ENCODE results near the gene HSPA4L.

Gene HSPA4L

DNA sequence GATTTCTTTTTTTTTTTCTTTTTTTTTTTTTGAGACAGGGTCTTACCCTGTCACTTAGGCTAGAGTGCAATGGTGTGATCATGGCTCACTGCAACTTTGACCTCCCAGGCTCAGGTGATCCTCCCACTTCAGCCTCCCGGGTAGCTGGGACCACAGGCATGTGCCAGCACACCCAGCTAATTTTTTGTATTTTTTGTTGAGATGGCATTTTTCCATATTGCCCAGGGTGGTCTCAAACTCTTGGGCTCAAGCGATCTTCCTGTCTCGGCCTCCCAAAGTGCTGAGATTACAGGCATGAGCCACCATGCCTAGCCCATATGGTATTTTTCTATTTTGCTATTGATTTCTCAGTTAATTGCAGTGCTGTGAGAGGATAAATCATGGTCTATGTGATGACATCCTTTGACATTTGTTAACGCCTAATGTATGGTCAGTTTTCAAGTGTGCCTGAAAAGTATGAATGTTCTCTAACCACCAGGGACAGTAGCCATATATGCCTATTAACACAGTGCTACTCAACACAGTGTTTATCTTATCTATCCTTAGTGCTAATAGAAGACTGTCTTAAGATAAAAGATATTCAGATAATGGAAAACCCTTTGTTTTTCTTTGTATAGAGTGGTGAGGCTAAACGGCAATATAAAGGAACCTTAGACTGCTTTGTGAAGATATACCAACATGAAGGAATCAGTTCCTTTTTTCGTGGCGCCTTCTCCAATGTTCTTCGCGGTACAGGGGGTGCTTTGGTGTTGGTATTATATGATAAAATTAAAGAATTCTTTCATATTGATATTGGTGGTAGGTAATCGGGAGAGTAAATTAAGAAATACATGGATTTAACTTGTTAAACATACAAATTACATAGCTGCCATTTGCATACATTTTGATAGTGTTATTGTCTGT is 9.1 kb upstream of the HSPA4L start:
- H3K27me3 ChIP-seq (replicated peaks; ENCODE audit: control insufficient read depth, insufficient read depth, low read length), result no peaks in the 10 kb centered on the region
- H3K9me3 ChIP-seq (ENCODE audit: control insufficient read depth, low read length), result no peaks in the 10 kb centered on the region
- DNase-seq (ENCODE audit: low read depth), result no peak
- H3K4me3 ChIP-seq (ENCODE audit: low read length), result no peak overlapping the region
- H3K4me1 ChIP-seq (ENCODE audit: control insufficient read depth, insufficient read depth, low read length), result no peaks in the 10 kb centered on the region
- H3K36me3 ChIP-seq (ENCODE audit: control insufficient read depth, insufficient read depth, low read length, severe bottlenecking), result no peaks in the 10 kb centered on the region
- H3K9ac ChIP-seq (ENCODE audit: low read length), result no peak overlapping the region

DNA sequence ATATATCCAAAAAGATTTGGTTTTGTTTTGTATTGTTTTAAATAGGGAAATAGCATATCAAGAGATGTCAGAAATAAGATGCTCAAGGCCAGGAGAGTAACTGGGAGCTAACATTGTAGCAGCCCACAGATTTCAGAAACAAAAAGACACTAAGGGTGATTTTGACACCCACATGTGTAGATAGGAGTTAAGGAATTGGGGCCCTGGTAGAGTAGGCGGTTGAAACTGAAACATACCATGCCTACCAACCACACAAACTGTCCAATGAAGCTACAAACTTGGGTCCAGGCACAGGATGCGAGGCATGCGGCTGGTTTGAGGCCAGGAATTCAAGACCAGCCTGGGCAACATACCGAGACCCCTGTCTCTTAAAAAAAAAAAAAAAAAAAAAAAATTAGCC is 6.3 kb upstream of the HSPA4L start:
- H3K36me3 ChIP-seq (ENCODE audit: control insufficient read depth, insufficient read depth, low read length, severe bottlenecking), result no peaks in the 10 kb centered on the region
- no peak overlapping the region for H3K4me3 ChIP-seq (ENCODE audit: low read length)
- H3K27me3 ChIP-seq (replicated peaks; ENCODE audit: control insufficient read depth, insufficient read depth, low read length), result no peaks in the 10 kb centered on the region
- no peaks in the 10 kb centered on the region for H3K4me1 ChIP-seq (ENCODE audit: control insufficient read depth, insufficient read depth, low read length)
- H3K9me3 ChIP-seq (ENCODE audit: control insufficient read depth, low read length), result no peaks in the 10 kb centered on the region
- no peak overlapping the region for H3K9ac ChIP-seq (ENCODE audit: low read length)
- no peak for DNase-seq (ENCODE audit: low read depth)

DNA sequence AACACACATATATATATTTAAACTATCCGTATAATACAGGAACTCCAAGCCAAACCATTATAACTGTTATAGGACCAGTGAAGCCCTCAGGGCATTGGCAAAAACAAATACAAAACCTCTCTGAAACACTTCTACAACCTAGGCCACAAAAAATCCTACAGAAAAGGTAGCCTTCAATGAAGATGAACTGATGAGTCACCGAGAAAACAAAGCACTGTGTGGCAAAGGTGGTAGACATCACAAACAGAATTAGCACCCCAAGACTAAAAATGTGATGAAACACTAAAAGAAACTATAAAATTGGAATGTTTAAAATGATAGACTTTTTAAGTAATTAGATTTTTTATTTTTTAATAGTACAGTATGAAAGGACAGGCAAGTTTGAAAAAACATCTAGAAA is 5.5 kb upstream of the HSPA4L start:
- Histone ChIP-seq H3K27me3 (replicated peaks; ENCODE audit: control insufficient read depth, insufficient read depth, low read length) (no peaks in the 10 kb centered on the region), H3K9ac (ENCODE audit: low read length) (no peak overlapping the region), H3K9me3 (ENCODE audit: control insufficient read depth, low read length) (no peaks in the 10 kb centered on the region), H3K4me1 (ENCODE audit: control insufficient read depth, insufficient read depth, low read length) (no peaks in the 10 kb centered on the region), H3K4me3 (ENCODE audit: low read length) (no peak overlapping the region), H3K36me3 (ENCODE audit: control insufficient read depth, insufficient read depth, low read length, severe bottlenecking) (no peaks in the 10 kb centered on the region)
- no peak for DNase-seq (ENCODE audit: low read depth)

DNA sequence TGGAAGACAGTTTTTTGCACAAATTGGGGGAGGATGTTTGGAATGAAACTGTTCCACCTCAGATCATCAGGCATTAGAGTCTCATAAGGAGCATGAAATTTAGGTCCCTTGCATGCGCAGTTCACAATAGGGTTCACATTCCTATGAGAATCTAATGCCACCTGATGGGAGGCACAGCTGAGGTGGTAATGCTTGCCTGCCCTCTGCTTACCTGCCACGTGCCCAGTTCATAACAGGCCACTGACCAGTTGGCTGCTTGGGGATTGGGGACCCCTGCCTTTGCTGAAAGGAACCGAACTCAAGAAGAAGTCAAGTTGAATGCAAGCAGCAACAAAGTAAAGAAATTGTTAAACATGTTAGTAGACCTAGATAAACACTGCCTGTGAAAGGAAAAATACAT is 4.6 kb upstream of the HSPA4L start:
- Histone ChIP-seq H3K36me3 (ENCODE audit: control insufficient read depth, insufficient read depth, low read length, severe bottlenecking) (no peaks in the 10 kb centered on the region), H3K9ac (ENCODE audit: low read length) (no peak overlapping the region), H3K4me1 (ENCODE audit: control insufficient read depth, insufficient read depth, low read length) (no peaks in the 10 kb centered on the region), H3K27me3 (replicated peaks; ENCODE audit: control insufficient read depth, insufficient read depth, low read length) (no peaks in the 10 kb centered on the region), H3K9me3 (ENCODE audit: control insufficient read depth, low read length) (no peaks in the 10 kb centered on the region), H3K4me3 (ENCODE audit: low read length) (no peak overlapping the region)
- no peak for DNase-seq (ENCODE audit: low read depth)

GRCh38 chr4:127778102-127778501 is 4.0 kb upstream of the HSPA4L start:
- no peak for DNase-seq (ENCODE audit: low read depth)
- Histone ChIP-seq H3K4me3 (ENCODE audit: low read length) (no peak overlapping the region), H3K27me3 (replicated peaks; ENCODE audit: control insufficient read depth, insufficient read depth, low read length) (no peaks in the 10 kb centered on the region), H3K4me1 (ENCODE audit: control insufficient read depth, insufficient read depth, low read length) (no peaks in the 10 kb centered on the region), H3K9me3 (ENCODE audit: control insufficient read depth, low read length) (no peaks in the 10 kb centered on the region), H3K9ac (ENCODE audit: low read length) (no peak overlapping the region), H3K36me3 (ENCODE audit: control insufficient read depth, insufficient read depth, low read length, severe bottlenecking) (no peaks in the 10 kb centered on the region)

DNA sequence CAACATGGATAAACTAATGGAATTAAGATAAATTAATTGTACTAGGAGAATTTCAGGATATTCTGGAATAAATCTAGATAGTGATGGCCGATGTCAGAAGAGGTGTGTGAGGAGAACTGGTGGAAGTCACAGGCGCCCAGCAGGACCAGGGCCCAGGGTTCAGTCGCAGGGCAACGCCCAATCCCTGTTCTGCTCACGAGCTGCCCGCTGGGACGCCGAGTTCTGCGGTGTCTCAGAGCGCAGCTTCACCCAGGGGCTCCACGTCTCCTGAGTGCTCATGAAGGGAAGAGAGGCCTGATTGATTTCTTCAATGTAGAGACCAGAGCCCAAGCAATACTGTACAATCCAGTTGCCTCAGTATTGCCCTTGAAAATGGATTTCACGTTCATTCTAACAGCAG is 1.5 kb upstream of the HSPA4L start:
- peaks cover 5% of the 10 kb centered on the region for H3K4me1 ChIP-seq (ENCODE audit: control insufficient read depth, insufficient read depth, low read length)
- no peak overlapping the region for H3K9ac ChIP-seq (ENCODE audit: low read length)
- no peaks in the 10 kb centered on the region for H3K9me3 ChIP-seq (ENCODE audit: control insufficient read depth, low read length)
- no peaks in the 10 kb centered on the region for H3K27me3 ChIP-seq (replicated peaks; ENCODE audit: control insufficient read depth, insufficient read depth, low read length)
- DNase-seq (ENCODE audit: low read depth), result no peak
- no peak overlapping the region for H3K4me3 ChIP-seq (ENCODE audit: low read length)
- no peaks in the 10 kb centered on the region for H3K36me3 ChIP-seq (ENCODE audit: control insufficient read depth, insufficient read depth, low read length, severe bottlenecking)

DNA sequence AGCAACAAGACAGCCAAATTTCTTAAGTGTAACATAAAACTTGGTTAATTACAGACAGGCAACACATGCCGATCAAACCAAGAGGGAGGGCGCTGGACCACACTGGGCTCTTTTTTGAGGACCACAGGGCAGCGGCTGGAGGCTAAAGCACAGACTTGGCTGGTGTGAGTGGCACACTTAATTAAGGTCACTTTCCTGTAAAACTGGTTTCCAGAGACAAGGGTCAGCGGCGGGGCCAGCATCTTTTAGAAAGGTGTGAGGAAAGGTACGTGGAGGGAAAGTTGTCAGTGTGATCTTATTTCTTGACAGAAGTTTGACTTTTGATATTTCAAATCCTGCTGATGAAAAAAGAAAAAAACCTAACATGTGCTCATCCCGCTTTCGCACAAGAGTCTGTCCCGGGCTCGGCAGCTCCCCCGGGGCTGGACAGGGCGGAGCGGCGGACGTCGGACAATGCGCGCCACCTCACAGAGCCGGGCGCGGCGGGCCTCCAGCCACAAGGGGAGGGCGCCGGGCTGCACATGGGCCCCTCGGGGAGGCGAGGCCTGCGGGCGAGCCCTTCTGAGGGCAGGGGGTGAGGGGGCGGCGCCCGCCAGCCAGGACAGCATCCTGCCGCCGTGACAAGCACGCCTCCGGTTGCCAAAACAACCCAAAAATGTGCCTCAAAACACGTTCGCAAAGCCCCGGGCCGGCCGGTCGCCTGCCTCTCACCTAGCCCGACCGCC is 660 bp upstream of the HSPA4L start:
- peak; percentile 83 for DNase-seq (ENCODE audit: low read depth)
- Histone ChIP-seq H3K27me3 (replicated peaks; ENCODE audit: control insufficient read depth, insufficient read depth, low read length) (no peaks in the 10 kb centered on the region), H3K9me3 (ENCODE audit: control insufficient read depth, low read length) (no peaks in the 10 kb centered on the region), H3K36me3 (ENCODE audit: control insufficient read depth, insufficient read depth, low read length, severe bottlenecking) (no peaks in the 10 kb centered on the region), H3K4me3 (ENCODE audit: low read length) (peak overlapping the region; percentile 90), H3K9ac (ENCODE audit: low read length) (peak overlapping the region; percentile 84), H3K4me1 (ENCODE audit: control insufficient read depth, insufficient read depth, low read length) (peaks cover 5% of the 10 kb centered on the region)

- peak; percentile 95 for DNase-seq (ENCODE audit: low read depth)
- Histone ChIP-seq H3K9ac (ENCODE audit: low read length) (peak overlapping the region; percentile 84), H3K4me3 (ENCODE audit: low read length) (peak overlapping the region; percentile 90), H3K9me3 (ENCODE audit: control insufficient read depth, low read length) (no peaks in the 10 kb centered on the region), H3K27me3 (replicated peaks; ENCODE audit: control insufficient read depth, insufficient read depth, low read length) (no peaks in the 10 kb centered on the region), H3K36me3 (ENCODE audit: control insufficient read depth, insufficient read depth, low read length, severe bottlenecking) (no peaks in the 10 kb centered on the region), H3K4me1 (ENCODE audit: control insufficient read depth, insufficient read depth, low read length) (peaks cover 5% of the 10 kb centered on the region)
Measured at GRCh38 chr4:127782025-127782274, 172 bp upstream of the HSPA4L start.

DNA sequence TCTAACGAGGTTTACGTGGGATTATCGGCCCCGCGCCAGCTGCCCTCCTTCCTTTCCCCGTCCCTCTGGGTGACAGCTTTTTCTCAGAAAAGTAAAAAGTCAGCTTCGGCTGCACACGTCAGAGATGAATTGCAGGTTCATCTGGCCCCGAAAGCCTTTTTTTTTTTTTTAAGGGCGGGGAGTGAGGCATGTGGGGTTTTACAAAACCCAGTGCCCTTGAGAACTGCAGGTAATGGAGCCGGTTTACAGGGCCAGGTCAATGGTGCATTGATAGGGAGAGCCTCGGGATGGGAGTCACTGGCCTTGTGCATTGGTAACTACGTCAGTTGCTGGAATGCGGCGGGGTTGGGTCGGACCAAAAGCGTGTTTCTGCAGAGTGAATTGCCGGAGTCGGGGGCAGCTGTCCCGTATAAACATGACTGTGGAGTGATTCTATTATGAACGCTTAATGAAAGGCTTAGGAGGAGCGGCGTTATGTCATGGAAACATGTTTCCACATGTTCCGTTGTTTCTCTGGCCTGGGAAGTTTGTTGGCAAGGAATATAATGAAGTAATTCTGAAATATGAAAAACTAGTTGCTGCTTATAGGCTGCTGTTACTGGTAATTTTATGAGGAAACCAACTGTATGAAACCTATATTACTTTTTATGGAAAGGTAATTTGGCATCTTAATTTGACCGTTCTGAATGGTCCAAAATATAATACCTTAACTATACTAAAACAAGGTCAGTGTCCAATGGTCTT is 1.1 kb downstream of the HSPA4L start:
- H3K9ac ChIP-seq (ENCODE audit: low read length), result peak overlapping the region; percentile 84
- H3K4me3 ChIP-seq (ENCODE audit: low read length), result peak overlapping the region; percentile 90
- DNase-seq (ENCODE audit: low read depth), result peak; percentile 82
- H3K36me3 ChIP-seq (ENCODE audit: control insufficient read depth, insufficient read depth, low read length, severe bottlenecking), result no peaks in the 10 kb centered on the region
- H3K27me3 ChIP-seq (replicated peaks; ENCODE audit: control insufficient read depth, insufficient read depth, low read length), result no peaks in the 10 kb centered on the region
- H3K9me3 ChIP-seq (ENCODE audit: control insufficient read depth, low read length), result no peaks in the 10 kb centered on the region
- peaks cover 5% of the 10 kb centered on the region for H3K4me1 ChIP-seq (ENCODE audit: control insufficient read depth, insufficient read depth, low read length)

DNA sequence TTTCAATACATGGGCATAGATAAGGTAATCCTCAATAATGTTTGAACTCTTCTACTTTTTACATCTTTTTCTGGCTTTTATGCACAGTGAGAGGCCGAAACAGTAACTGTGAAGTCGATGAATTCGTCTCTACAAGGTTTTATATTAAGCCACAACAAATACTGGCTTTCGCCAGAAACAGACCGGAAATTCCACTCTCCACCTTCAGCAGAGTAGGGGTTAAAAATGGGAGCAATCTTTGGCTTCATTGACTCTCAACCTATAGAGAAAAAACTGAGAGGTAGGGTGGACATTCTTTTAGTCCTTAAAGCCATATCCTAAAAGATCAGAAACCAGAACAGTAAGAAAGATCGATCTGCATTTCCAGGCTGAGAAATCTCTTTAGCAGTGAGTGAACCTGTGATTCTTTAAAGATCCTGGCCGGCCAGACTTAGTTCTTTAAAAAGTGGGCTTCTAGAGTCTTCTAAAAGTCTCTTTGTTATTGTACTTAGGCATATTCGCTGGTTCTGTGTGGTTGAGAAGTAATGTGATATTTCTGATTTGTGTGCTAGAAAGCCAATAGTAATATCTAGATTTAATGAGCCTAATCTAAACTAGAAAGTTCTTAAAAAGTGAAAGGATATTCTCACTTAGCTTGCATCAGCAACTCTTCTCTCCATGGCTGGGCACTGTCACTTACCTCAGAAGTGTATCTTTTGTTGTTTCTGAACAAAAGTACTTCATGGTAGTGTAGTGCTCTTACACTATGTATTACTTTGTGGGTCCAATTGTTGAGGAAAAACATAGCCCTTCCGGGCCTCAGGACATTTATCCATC is 2.0 kb downstream of the HSPA4L start:
- Histone ChIP-seq H3K36me3 (ENCODE audit: control insufficient read depth, insufficient read depth, low read length, severe bottlenecking) (no peaks in the 10 kb centered on the region), H3K4me1 (ENCODE audit: control insufficient read depth, insufficient read depth, low read length) (peaks cover 5% of the 10 kb centered on the region), H3K27me3 (replicated peaks; ENCODE audit: control insufficient read depth, insufficient read depth, low read length) (no peaks in the 10 kb centered on the region), H3K9ac (ENCODE audit: low read length) (peak overlapping the region; percentile 84), H3K4me3 (ENCODE audit: low read length) (peak overlapping the region; percentile 90), H3K9me3 (ENCODE audit: control insufficient read depth, low read length) (no peaks in the 10 kb centered on the region)
- DNase-seq (ENCODE audit: low read depth), result peak; percentile 6

- DNase-seq (ENCODE audit: low read depth), result peak; percentile 25
- Histone ChIP-seq H3K4me3 (ENCODE audit: low read length) (no peak overlapping the region), H3K9ac (ENCODE audit: low read length) (no peak overlapping the region), H3K36me3 (ENCODE audit: control insufficient read depth, insufficient read depth, low read length, severe bottlenecking) (no peaks in the 10 kb centered on the region), H3K27me3 (replicated peaks; ENCODE audit: control insufficient read depth, insufficient read depth, low read length) (no peaks in the 10 kb centered on the region), H3K9me3 (ENCODE audit: control insufficient read depth, low read length) (no peaks in the 10 kb centered on the region), H3K4me1 (ENCODE audit: control insufficient read depth, insufficient read depth, low read length) (peaks cover 5% of the 10 kb centered on the region)
Measured at GRCh38 chr4:127788517-127788916, 6.4 kb downstream of the HSPA4L start.

Measured in adipocyte (in vitro differentiated cells).